ENCODE results near the gene MAP3K8.

Gene MAP3K8

DNA sequence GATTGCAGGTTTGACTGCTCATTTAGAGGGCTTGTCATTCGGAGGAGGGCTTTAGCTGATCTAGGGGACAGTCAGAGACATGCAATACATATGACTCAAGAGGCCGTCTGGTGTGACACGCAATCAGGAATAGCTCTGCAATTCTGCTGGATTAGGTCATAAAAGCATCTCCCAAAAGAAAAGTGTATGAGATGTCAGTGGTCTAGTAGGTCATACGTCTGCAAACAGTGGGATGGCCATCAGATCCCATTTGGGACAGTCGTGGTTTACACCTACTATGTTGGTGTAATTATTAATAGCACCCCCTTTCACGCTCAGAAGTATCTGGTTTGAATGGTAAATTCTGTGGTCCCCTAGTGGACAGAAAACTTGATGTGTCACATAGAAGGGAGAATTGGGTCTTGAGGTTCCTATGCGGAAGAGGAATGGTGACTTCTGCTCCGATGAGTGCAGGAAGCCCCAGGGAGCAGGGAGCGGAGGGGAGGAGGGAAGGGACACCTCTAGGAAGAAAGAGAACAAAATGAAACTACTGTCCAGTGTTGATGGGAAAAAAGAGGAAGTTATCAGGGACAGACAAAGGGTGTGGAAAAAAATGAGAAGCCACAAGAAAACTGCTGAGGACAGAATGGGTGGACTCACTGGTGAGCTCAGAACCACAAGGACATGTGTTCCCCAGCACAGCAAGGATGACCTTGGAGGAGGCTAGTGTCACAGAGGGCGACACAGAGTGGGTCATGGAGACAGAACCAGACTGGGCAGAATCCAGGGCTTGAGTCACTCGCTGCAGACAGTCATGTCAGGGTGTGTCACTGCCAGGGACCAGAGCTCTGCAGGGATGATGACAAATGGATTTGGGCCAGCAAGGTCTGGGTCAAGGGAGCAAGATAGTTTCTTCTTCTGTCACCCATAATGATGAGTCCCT lies 59.9 kb downstream of the MAP3K8 start:
- DNase-seq = no peak

DNA sequence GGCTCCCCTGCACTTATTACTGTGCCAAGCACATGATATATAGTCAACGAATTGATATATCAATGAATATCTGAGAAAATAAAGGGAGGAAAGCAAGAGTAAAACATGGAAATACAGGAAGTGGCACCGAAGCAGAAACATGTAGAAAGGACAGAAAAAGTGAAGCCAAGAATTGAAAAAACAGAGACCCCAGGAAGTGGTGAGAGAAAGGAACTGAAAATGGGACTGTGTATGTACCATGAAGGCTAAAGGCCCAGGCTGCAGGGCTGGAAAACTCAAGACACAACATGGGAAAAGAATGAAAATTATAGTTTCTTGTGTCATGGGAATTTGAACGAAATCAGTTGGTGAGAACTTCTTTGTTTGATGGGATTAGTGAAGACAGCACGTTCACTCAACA lies 60.6 kb downstream of the MAP3K8 start:
- DNase-seq = no peak

DNA sequence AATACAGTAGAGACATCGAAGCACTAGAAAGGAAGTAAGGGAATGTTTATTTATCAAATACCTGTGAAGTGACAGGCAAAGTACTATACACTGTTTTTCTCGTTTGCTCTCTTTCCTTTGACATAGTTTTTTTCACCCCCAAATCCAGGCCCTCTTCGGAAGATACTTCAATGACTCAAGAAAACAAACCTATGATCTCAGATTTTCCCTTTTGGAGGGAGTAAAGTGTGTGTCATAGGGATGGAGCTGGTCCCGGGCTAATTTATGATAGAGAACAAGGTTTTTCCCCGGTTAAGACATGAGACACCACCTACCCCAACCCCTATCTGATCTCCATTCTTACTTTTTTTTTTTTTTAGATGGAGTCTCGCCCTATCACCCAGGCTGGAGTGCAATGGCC lies 61.7 kb downstream of the MAP3K8 start:
- no peak for DNase-seq

GRCh38 chr10:30499816-30500215 lies 65.8 kb downstream of the MAP3K8 start:
- DNase-seq = no peak

DNA sequence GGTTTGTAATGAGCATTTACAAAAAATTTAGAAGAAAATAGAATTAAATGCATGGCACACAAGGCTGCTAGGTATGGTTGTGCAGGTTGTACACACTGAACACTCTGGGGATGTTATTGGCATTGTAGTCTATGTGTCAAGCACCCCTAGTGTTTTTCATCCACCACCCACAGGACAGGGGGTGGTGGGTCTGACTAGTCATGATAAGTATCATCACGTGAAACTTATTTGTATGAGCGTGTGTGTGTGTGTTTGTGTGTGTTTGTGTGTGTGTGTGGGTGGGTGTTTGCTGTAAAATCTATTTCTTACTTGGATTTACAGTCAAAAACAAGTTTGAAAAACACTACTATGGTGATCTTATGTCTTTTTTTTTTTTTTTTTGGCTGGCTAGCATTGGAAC lies 66.5 kb downstream of the MAP3K8 start:
- no peak for DNase-seq

DNA sequence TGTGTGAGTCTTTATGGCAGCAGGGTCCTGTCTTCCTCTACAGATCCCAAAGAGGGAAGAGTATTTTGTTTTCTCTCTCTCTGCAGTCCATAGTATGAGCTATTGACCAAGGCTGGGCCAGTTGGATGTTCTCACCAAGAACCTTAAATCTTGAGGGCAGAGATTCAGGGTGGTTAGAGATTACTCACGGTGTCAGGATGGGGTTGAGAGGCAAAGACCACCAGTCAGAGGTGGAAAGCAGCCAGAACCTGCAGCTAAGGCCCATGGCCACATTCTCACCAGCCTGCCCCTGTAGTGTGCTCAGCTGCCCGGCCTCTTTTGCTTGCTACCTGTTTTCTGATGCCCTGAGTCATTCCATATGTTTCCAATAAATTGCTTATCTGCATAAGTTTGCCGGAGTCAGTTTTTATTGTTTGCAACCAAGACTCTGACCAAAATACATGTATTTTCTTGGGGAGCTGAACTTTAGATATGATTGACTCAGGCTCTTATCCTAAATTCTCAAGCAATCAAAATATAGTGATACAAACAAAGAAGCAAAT lies 67.0 kb downstream of the MAP3K8 start:
- DNase-seq = no peak

GRCh38 chr10:30502266-30503060 lies 68.5 kb downstream of the MAP3K8 start:
- peak; percentile 15 for DNase-seq

DNA sequence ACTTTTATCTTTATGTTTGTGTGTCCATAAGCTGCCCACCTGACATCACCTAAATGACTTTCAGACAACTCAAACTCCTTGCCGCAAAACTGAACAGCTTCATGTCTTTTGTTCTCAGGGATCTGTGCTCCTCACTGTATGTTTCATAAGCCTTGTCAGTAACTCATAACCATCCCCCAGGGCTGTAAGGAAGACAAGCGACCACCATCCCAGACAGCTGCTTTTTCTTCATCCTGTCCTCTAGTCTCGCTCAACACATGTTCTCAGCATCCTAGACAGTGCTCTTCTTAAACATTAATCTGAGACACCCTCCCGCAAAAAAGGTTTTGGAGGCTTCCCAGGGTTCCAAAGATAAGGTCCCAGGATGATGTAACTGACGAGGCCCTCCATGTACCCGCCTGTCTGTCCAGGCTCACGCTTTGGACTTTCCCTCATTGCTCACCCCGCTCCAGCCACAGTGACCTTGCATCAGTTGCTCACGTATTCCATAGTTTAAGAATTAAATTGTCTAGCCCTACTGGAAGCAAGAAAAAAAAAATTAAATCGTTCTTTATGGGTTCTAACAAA lies 69.8 kb downstream of the MAP3K8 start:
- no peak for DNase-seq

DNA sequence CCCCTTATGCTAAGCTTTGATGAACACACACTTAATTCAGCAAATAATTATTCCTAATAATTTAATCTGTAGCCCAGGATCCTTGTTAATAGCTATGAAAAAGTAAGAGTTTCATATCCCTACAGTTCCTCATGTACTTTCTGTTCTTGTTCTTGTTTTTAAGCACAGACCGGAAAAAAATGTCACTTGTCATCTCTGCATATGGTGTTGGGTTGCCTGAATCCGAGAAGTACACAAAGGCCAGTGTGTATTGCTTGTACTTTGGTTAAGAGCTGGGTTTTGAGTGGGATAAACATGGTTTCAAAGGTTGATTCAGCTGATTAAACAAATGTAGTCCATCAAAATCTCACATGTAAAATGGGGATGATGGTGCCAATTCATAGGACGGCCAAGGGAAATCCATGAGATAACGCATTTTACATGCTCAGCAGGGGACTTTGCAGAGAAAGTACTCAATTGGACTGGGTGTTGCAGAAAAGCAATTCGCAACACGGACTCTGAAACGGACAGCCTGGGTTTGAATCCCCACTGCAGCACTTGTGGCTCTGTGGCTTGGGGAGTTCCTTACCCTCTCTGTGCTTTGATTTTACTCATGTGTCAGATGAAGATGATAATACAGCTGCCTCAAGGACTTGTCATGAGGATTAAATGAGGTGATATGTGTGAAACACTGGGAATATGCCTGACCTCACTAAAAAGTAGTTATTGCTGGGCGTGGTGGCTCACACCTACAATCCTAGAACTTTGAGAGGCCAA lies 71.7 kb downstream of the MAP3K8 start:
- no peak for DNase-seq

- no peak for DNase-seq
These were observed 75.5 kb downstream of the MAP3K8 start for GRCh38 chr10:30509508-30509907.

- DNase-seq = peak; percentile 70
These were observed 76.4 kb downstream of the MAP3K8 start for GRCh38 chr10:30510184-30510931.

GRCh38 chr10:30510932-30511700 lies 77.1 kb downstream of the MAP3K8 start:
- DNase-seq = no peak
